ENCODE measurements around the gene MSI2. TPM values are rescaled to one million over a fixed set of nuclear protein-coding genes. Genes with fewer than 3 reads are reported as not detected.
"Not testable (repeated sequence)": the region's sequence is repeated elsewhere in the genome, so short reads cannot be mapped to it uniquely, and the experiment has no call there.

The MSI2 gene
- total RNA-seq, 1 donor from 2014 or later, result 67.9 TPM

- TF ChIP-seq, protein P1, sequence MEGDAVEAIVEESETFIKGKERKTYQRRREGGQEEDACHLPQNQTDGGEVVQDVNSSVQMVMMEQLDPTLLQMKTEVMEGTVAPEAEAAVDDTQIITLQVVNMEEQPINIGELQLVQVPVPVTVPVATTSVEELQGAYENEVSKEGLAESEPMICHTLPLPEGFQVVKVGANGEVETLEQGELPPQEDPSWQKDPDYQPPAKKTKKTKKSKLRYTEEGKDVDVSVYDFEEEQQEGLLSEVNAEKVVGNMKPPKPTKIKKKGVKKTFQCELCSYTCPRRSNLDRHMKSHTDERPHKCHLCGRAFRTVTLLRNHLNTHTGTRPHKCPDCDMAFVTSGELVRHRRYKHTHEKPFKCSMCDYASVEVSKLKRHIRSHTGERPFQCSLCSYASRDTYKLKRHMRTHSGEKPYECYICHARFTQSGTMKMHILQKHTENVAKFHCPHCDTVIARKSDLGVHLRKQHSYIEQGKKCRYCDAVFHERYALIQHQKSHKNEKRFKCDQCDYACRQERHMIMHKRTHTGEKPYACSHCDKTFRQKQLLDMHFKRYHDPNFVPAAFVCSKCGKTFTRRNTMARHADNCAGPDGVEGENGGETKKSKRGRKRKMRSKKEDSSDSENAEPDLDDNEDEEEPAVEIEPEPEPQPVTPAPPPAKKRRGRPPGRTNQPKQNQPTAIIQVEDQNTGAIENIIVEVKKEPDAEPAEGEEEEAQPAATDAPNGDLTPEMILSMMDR (IDR thresholded peaks at IDR 0.05; ENCODE audit: insufficient read depth, low read depth, low read length), result no peak
- TF ChIP-seq EZH2 (IDR thresholded peaks at IDR 0.05; ENCODE audit: insufficient read depth, low read length), result no peak
- Histone ChIP-seq H2AFZ (ENCODE audit: low read depth, low read length) (no peak overlapping the region), H3K27ac (ENCODE audit: low read depth, low read length) (no peak overlapping the region), H3K9me3 (ENCODE audit: insufficient read depth, low read depth, low read length) (peaks cover 3% of the 10 kb centered on the region), H3K27me3 (ENCODE audit: insufficient read depth, low read length) (no peaks in the 10 kb centered on the region), H3K79me2 (ENCODE audit: insufficient read depth, low read length) (no peaks in the 10 kb centered on the region), H3K4me1 (ENCODE audit: insufficient read depth, low read length) (no peaks in the 10 kb centered on the region), H3K36me3 (ENCODE audit: insufficient read depth, low read length) (no peaks in the 10 kb centered on the region), H3K4me3 (ENCODE audit: insufficient read depth, low read depth, low read length) (no peak overlapping the region), H4K20me1 (ENCODE audit: insufficient read depth, low read length) (no peaks in the 10 kb centered on the region), H3K9ac (ENCODE audit: low read length) (no peak overlapping the region), H3K4me2 (ENCODE audit: low read length) (no peak overlapping the region)
- DNase-seq (ENCODE audit: low read depth), result no peak
- H3K4me1 Mint-ChIP-seq (ENCODE audit: low read depth, unreplicated experiment), result no peaks in the 10 kb centered on the region
- no peaks in the 10 kb centered on the region for H3K36me3 Mint-ChIP-seq (ENCODE audit: low read depth, unreplicated experiment)
- no peak overlapping the region for H3K4me3 Mint-ChIP-seq (ENCODE audit: unreplicated experiment)
- H3K9me3 Mint-ChIP-seq (ENCODE audit: unreplicated experiment), result peaks cover 7% of the 10 kb centered on the region
- no peaks in the 10 kb centered on the region for H3K27me3 Mint-ChIP-seq (ENCODE audit: low read depth, unreplicated experiment)
- H3K27ac Mint-ChIP-seq (ENCODE audit: unreplicated experiment), result no peak overlapping the region
- no peak for FAIRE-seq
Observed at GRCh38 chr17:57221366-57222350, 34.7 kb upstream of the MSI2 start.

GRCh38 chr17:57222422-57222821, 33.9 kb upstream of the MSI2 start:
- not testable (repeated sequence) for H3K4me3 ChIP-seq (ENCODE audit: insufficient read depth, low read depth, low read length); H3K27me3 ChIP-seq (ENCODE audit: insufficient read depth, low read length); H3K9ac ChIP-seq (ENCODE audit: low read length); FAIRE-seq; H3K79me2 ChIP-seq (ENCODE audit: insufficient read depth, low read length); H3K9me3 Mint-ChIP-seq (ENCODE audit: unreplicated experiment); H3K36me3 ChIP-seq (ENCODE audit: insufficient read depth, low read length); H3K4me1 ChIP-seq (ENCODE audit: insufficient read depth, low read length); DNase-seq (ENCODE audit: low read depth); H3K4me3 Mint-ChIP-seq (ENCODE audit: unreplicated experiment); H3K36me3 Mint-ChIP-seq (ENCODE audit: low read depth, unreplicated experiment); H3K9me3 ChIP-seq (ENCODE audit: insufficient read depth, low read depth, low read length); H3K4me2 ChIP-seq (ENCODE audit: low read length); H3K4me1 Mint-ChIP-seq (ENCODE audit: low read depth, unreplicated experiment); H3K27ac ChIP-seq (ENCODE audit: low read depth, low read length); H3K27me3 Mint-ChIP-seq (ENCODE audit: low read depth, unreplicated experiment); H2AFZ ChIP-seq (ENCODE audit: low read depth, low read length); H3K27ac Mint-ChIP-seq (ENCODE audit: unreplicated experiment); H4K20me1 ChIP-seq (ENCODE audit: insufficient read depth, low read length)

GRCh38 chr17:57225127-57225526, 31.2 kb upstream of the MSI2 start:
- no peaks in the 10 kb centered on the region for H3K4me1 Mint-ChIP-seq (ENCODE audit: low read depth, unreplicated experiment)
- H3K4me1 ChIP-seq (ENCODE audit: insufficient read depth, low read length), result no peaks in the 10 kb centered on the region
- TF ChIP-seq, protein P1 (IDR thresholded peaks at IDR 0.05; ENCODE audit: insufficient read depth, low read depth, low read length), result no peak
- no peak for TF ChIP-seq EZH2 (IDR thresholded peaks at IDR 0.05; ENCODE audit: insufficient read depth, low read length)
- no peak overlapping the region for H3K27ac ChIP-seq (ENCODE audit: low read depth, low read length)
- H3K4me3 ChIP-seq (ENCODE audit: insufficient read depth, low read depth, low read length), result no peak overlapping the region
- H4K20me1 ChIP-seq (ENCODE audit: insufficient read depth, low read length), result no peaks in the 10 kb centered on the region
- no peaks in the 10 kb centered on the region for H3K27me3 Mint-ChIP-seq (ENCODE audit: low read depth, unreplicated experiment)
- peaks cover 3% of the 10 kb centered on the region for H3K9me3 ChIP-seq (ENCODE audit: insufficient read depth, low read depth, low read length)
- no peaks in the 10 kb centered on the region for H3K36me3 ChIP-seq (ENCODE audit: insufficient read depth, low read length)
- no peaks in the 10 kb centered on the region for H3K79me2 ChIP-seq (ENCODE audit: insufficient read depth, low read length)
- H3K9ac ChIP-seq (ENCODE audit: low read length), result no peak overlapping the region
- no peak overlapping the region for H3K27ac Mint-ChIP-seq (ENCODE audit: unreplicated experiment)
- no peak overlapping the region for H3K4me2 ChIP-seq (ENCODE audit: low read length)
- no peaks in the 10 kb centered on the region for H3K9me3 Mint-ChIP-seq (ENCODE audit: unreplicated experiment)
- no peak overlapping the region for H3K4me3 Mint-ChIP-seq (ENCODE audit: unreplicated experiment)
- H2AFZ ChIP-seq (ENCODE audit: low read depth, low read length), result no peak overlapping the region
- peaks cover 4% of the 10 kb centered on the region for H3K27me3 ChIP-seq (ENCODE audit: insufficient read depth, low read length)
- no peak for FAIRE-seq
- no peaks in the 10 kb centered on the region for H3K36me3 Mint-ChIP-seq (ENCODE audit: low read depth, unreplicated experiment)
- DNase-seq (ENCODE audit: low read depth), result no peak
